Measurements from ENCODE around the gene CRIM1. TPM values are rescaled to one million over a fixed set of nuclear protein-coding genes. Genes with fewer than 3 reads are reported as not detected.

The CRIM1 gene
- total RNA-seq, 2 donors from 2014 or later = 55.7 to 90.7 TPM

GRCh38 chr2:36528274-36528673, 172.7 kb downstream of the CRIM1 start:
- no peak for DNase-seq
- Histone ChIP-seq H3K27me3 (no peaks in the 10 kb centered on the region), H3K9me3 (no peaks in the 10 kb centered on the region), H3K9ac (ENCODE audit: low read depth in 2 of 2, low read length in 2 of 2) (no peak overlapping the region), H3K36me3 (no peaks in the 10 kb centered on the region), H3K4me3 (no peak overlapping the region), H3K27ac (no peak overlapping the region), H3K4me1 (no peaks in the 10 kb centered on the region)
- TF ChIP-seq CTCF (IDR thresholded peaks at IDR 0.05) = no peak
- intact Hi-C loops (cut with DNase I) = no loop called here

- H3K4me3 ChIP-seq = no peak overlapping the region
- TF ChIP-seq CTCF (IDR thresholded peaks at IDR 0.05) = no peak
- no peaks in the 10 kb centered on the region for H3K9me3 ChIP-seq
- no peaks in the 10 kb centered on the region for H3K4me1 ChIP-seq
- H3K36me3 ChIP-seq = no peaks in the 10 kb centered on the region
- DNase-seq = no peak
- no peak overlapping the region for H3K9ac ChIP-seq (ENCODE audit: low read depth in 2 of 2, low read length in 2 of 2)
- intact Hi-C loops (cut with DNase I) = no loop called here
- H3K27ac ChIP-seq = no peak overlapping the region
- H3K27me3 ChIP-seq = no peaks in the 10 kb centered on the region
These were observed 173.3 kb downstream of the CRIM1 start for GRCh38 chr2:36528766-36529392.

- Histone ChIP-seq H3K9ac (ENCODE audit: low read depth in 2 of 2, low read length in 2 of 2) (no peak overlapping the region), H3K9me3 (no peaks in the 10 kb centered on the region), H3K27ac (no peak overlapping the region), H3K36me3 (no peaks in the 10 kb centered on the region), H3K27me3 (no peaks in the 10 kb centered on the region), H3K4me3 (no peak overlapping the region), H3K4me1 (no peaks in the 10 kb centered on the region)
- TF ChIP-seq CTCF (IDR thresholded peaks at IDR 0.05) = no peak
- no peak for DNase-seq
- intact Hi-C loops (cut with DNase I) = no loop called here
These were observed 174.8 kb downstream of the CRIM1 start for GRCh38 chr2:36530178-36530982.

- Histone ChIP-seq H3K27me3 (no peaks in the 10 kb centered on the region), H3K4me1 (no peaks in the 10 kb centered on the region), H3K27ac (no peak overlapping the region), H3K4me3 (no peak overlapping the region), H3K9me3 (no peaks in the 10 kb centered on the region), H3K9ac (ENCODE audit: low read depth in 2 of 2, low read length in 2 of 2) (no peak overlapping the region), H3K36me3 (no peaks in the 10 kb centered on the region)
- intact Hi-C loops (cut with DNase I) = no loop called here
- no peak for DNase-seq
- no peak for TF ChIP-seq CTCF (IDR thresholded peaks at IDR 0.05)
These were observed 175.4 kb downstream of the CRIM1 start for GRCh38 chr2:36530983-36531354.

- no peak for TF ChIP-seq CTCF (IDR thresholded peaks at IDR 0.05)
- DNase-seq = no peak
- intact Hi-C loops (cut with DNase I) = no loop called here
- H3K9me3 ChIP-seq = no peaks in the 10 kb centered on the region
- no peaks in the 10 kb centered on the region for H3K27me3 ChIP-seq
- no peaks in the 10 kb centered on the region for H3K36me3 ChIP-seq
- H3K4me1 ChIP-seq = no peaks in the 10 kb centered on the region
- H3K9ac ChIP-seq (ENCODE audit: low read depth in 2 of 2, low read length in 2 of 2) = no peak overlapping the region
- no peak overlapping the region for H3K27ac ChIP-seq
- H3K4me3 ChIP-seq = no peak overlapping the region
These were observed 178.8 kb downstream of the CRIM1 start for GRCh38 chr2:36534275-36534799.
